Measurements from ENCODE around the gene MTREX.
A peak's percentile ranks its signal among the peaks of the same experiment; 100 is the strongest.
"Not testable (repeated sequence)": the region's sequence is repeated elsewhere in the genome, so short reads cannot be mapped to it uniquely, and the experiment has no call there.

The MTREX gene

DNA sequence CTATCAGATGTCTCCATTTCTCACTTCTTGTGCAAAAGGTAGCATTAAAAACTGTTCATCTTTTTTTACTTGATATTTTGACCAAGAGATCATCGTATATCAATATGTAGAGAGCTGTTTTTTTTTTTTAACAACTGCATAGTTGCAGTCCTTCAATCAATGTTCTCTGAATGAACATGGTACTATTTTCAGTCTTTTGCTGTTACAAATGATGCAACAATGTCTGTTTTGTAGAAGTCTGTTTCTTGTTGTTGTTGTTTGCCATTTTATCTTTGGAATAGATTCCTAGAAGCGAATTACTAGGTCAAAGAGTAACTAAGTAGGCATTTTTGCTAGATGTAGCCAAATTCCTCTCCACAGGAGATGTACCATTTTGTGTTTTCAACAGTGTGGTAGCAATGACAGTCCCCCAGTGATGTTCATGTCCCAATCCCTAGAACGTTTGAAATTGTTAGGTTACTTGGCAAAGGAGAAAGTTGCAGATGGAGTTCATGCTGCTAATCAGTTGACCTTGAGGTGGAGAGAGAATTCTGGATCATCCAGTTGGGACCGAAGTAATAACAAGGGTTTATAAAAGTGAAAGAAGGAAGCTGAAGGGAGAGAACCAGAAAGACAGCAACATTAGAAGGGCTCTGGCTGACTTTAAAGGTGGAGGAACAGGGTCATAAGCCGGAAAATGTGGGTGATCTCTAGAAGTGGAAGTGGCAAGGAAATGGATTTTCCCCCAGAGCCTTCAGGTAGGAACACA is 6.3 kb downstream of the MTREX start:
- no peaks in the 10 kb centered on the region for H3K27me3 Mint-ChIP-seq
- H3K36me3 Mint-ChIP-seq = peaks cover 20% of the 10 kb centered on the region
- H3K4me1 Mint-ChIP-seq = peaks cover 34% of the 10 kb centered on the region
- ATAC-seq (ENCODE audit: low read depth) (no peak), DNase-seq (ENCODE audit: low spot score in 2 of 2) (no peak)
- H3K9me3 Mint-ChIP-seq = no peaks in the 10 kb centered on the region
- H3K27ac Mint-ChIP-seq = no peak overlapping the region
- no peak overlapping the region for H3K4me3 Mint-ChIP-seq

DNA sequence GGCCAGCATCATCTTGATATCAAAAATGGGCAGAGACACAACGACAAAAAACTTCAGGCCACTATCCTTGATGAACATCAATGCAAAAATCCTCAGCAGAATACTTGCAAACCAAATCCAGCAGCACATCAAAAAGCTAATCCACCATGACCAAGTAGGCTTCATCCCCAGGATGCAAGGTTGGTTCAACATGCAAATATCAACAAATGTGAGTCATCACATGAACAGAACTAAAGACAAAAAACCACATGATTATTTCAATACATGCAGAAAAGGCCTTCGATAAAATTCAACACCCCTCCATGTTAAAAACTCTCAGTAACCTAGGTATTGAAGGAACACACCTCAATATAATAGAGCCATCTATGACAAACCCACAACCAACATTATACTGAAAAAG is 8.5 kb downstream of the MTREX start:
- H3K4me3 Mint-ChIP-seq = no peak overlapping the region
- no peak for ATAC-seq (ENCODE audit: low read depth)
- peak overlapping the region; percentile 2 for H3K27ac Mint-ChIP-seq
- H3K9me3 Mint-ChIP-seq = no peaks in the 10 kb centered on the region
- peaks cover 32% of the 10 kb centered on the region for H3K4me1 Mint-ChIP-seq
- H3K36me3 Mint-ChIP-seq = peaks cover 19% of the 10 kb centered on the region
- no peak for DNase-seq (ENCODE audit: low spot score in 2 of 2)
- no peaks in the 10 kb centered on the region for H3K27me3 Mint-ChIP-seq

DNA sequence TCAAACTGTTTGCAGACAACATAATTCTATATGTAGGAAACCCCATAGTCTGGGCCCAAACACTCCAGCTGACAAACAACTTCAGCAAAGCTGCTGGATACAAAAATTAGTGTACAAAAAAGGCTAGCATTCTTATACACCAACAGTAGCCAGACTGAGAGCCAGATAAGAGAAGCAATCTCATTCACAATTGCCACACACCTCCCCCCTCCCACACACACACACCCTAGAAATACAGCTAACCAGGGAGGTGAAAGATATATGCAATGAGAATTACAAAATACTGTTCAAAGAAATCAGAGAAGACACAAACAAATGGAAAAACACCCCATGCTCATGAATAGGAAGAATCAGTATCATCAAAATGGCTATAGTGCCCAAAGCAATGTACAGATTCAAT is 9.0 kb downstream of the MTREX start:
- no peak overlapping the region for H3K4me3 Mint-ChIP-seq
- peaks cover 17% of the 10 kb centered on the region for H3K36me3 Mint-ChIP-seq
- DNase-seq (ENCODE audit: low spot score in 2 of 2) (no peak), ATAC-seq (ENCODE audit: low read depth) (no peak)
- peak overlapping the region; percentile 2 for H3K27ac Mint-ChIP-seq
- peaks cover 29% of the 10 kb centered on the region for H3K4me1 Mint-ChIP-seq
- H3K9me3 Mint-ChIP-seq = no peaks in the 10 kb centered on the region
- no peaks in the 10 kb centered on the region for H3K27me3 Mint-ChIP-seq

DNA sequence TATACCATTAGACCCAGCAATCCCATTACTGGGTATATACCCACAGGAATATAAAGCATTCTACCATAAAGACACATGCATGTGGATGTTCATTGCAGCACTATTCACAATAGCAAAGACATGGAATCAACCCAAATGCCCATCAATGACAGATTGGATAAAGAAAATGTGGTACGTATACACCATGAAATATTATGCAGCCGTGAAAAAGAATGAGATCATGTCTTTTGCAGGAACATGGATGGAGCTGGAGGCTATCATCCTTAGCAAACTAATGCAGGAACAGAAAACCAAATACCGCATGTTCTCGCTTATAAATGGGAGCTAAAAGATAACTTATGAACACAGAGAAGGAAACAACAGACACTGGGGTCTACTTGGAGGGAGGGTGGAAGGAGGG is 10.4 kb downstream of the MTREX start:
- not testable (repeated sequence) for H3K27me3 Mint-ChIP-seq; H3K4me3 Mint-ChIP-seq; H3K9me3 Mint-ChIP-seq; ATAC-seq (ENCODE audit: low read depth); H3K27ac Mint-ChIP-seq; DNase-seq (ENCODE audit: low spot score in 2 of 2)
- Mint-ChIP-seq H3K4me1 (peaks cover 24% of the 10 kb centered on the region), H3K36me3 (peaks cover 18% of the 10 kb centered on the region)

DNA sequence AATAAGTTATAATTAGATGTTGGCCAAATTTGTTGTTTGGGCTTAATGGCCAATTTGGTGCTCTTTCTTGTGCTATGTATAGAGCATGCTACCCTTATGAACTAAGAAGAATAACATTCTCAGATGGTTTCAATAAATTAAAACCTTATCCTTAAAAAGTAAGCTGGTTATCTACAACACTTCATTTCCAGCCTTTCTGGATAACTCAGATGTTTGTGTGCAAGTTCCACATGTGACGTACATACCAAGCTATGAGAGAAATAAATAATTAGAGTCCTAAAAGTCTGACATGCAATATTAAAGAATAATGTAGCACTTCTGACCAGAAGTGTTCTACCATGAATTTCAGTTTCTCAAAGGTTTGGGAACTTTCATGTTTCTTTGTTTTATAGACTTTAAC is 11.7 kb downstream of the MTREX start:
- ATAC-seq (ENCODE audit: low read depth) (no peak), DNase-seq (ENCODE audit: low spot score in 2 of 2) (no peak)
- Mint-ChIP-seq H3K27ac (no peak overlapping the region), H3K36me3 (peaks cover 15% of the 10 kb centered on the region), H3K27me3 (no peaks in the 10 kb centered on the region), H3K9me3 (no peaks in the 10 kb centered on the region), H3K4me1 (peaks cover 16% of the 10 kb centered on the region), H3K4me3 (no peak overlapping the region)

DNA sequence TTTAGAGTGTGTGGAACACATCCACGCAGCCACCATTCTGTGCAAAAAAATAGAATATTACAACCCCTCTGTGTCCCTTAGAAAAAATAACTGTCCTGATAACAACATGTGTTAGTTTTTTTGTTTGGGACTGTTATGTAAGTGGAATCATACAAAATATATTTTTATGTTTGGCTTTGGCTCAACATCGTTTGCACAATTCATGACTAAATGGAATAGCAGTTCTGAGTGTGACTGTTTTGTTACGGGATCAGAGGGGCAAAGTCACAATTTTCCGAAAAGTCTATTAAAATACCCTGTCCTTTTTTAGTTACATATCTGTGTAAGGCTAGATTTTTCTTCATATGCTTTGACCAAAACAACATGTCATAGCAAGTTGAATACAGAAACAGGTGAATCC is 12.8 kb downstream of the MTREX start:
- Mint-ChIP-seq H3K4me3 (no peak overlapping the region), H3K36me3 (peaks cover 19% of the 10 kb centered on the region), H3K4me1 (peaks cover 14% of the 10 kb centered on the region), H3K27ac (no peak overlapping the region), H3K9me3 (no peaks in the 10 kb centered on the region), H3K27me3 (no peaks in the 10 kb centered on the region)
- ATAC-seq (ENCODE audit: low read depth) (no peak), DNase-seq (ENCODE audit: low spot score in 2 of 2) (no peak)

DNA sequence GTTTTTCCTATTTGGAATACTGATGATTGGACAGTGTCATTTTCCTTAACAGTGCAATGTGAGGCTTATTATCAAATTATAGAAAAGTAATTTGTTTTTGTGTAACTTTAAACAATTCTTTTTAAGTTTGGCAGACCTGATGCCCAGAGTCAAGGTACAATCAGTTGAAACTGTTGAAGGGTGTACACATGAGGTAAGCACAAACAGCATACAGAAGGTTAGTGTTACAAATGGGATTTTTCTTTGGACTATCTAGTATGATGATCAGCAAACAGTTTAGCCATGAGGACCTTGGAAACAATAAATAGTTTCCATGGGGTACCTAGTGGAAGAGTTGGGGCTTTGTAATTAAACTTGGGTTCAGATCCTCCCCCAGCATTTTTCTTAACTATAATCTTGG is 16.2 kb downstream of the MTREX start:
- Mint-ChIP-seq H3K27ac (no peak overlapping the region), H3K4me1 (peaks cover 3% of the 10 kb centered on the region), H3K9me3 (no peaks in the 10 kb centered on the region), H3K27me3 (no peaks in the 10 kb centered on the region), H3K36me3 (peaks cover 14% of the 10 kb centered on the region), H3K4me3 (no peak overlapping the region)
- DNase-seq (ENCODE audit: low spot score in 2 of 2) = no peak
- ATAC-seq (ENCODE audit: low read depth) = no peak

DNA sequence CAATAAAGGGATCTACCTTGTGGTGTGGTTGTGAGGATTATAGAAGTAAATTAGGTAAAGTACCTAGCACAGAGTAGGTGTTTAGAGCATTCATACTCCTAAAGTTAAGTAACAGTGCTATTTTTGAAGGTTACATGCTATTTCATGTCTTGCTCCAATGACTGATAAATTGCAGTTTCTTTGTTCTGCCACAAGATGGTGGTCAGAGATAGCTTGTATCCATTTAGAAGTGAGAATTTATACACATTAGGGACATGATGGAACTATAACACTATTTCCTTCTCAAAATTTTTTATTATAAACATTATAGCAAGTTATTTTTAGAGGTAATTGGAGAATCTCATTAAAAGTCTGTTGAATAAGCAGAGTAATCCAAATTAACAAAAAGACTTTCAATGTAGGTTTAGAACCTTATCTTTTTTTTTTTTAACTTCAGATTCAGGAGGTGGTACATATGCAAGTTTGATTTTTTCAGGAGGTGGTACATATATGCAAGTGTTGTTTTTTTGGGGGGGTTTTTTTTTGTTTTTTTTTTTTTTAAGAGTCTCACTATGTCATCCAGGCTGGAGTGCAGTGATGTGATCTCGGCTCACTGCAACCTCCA is 17.1 kb downstream of the MTREX start:
- no peaks in the 10 kb centered on the region for H3K9me3 Mint-ChIP-seq
- H3K27me3 Mint-ChIP-seq = no peaks in the 10 kb centered on the region
- peak; percentile 60 for ATAC-seq (ENCODE audit: low read depth)
- peaks cover 3% of the 10 kb centered on the region for H3K4me1 Mint-ChIP-seq
- peaks cover 14% of the 10 kb centered on the region for H3K36me3 Mint-ChIP-seq
- DNase-seq (ENCODE audit: low spot score in 2 of 2) = peak in 1 of 2 donors; percentile 12
- H3K27ac Mint-ChIP-seq = no peak overlapping the region
- no peak overlapping the region for H3K4me3 Mint-ChIP-seq

DNA sequence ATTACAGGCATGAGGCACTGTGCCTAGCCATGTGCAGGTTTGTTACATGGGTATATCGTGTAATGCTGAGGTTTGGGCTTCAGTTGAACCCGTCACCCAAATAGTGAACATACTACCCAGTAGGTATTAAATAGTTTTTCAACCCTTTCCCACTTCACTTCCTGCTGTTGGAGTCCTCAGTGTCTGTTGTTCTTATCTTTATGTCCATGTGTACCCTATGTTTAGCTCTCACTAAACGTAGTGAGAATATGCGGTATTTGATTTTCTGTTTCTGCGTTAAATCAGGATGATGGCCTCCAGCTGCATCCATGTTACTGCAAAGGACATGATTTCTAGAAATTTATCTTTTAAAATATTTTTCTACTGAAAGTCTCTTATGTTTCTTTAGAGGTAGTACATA is 17.8 kb downstream of the MTREX start:
- Mint-ChIP-seq H3K27ac (no peak overlapping the region), H3K36me3 (peaks cover 18% of the 10 kb centered on the region), H3K27me3 (no peaks in the 10 kb centered on the region), H3K4me1 (peaks cover 5% of the 10 kb centered on the region), H3K9me3 (no peaks in the 10 kb centered on the region), H3K4me3 (no peak overlapping the region)
- no peak for DNase-seq (ENCODE audit: low spot score in 2 of 2)
- no peak for ATAC-seq (ENCODE audit: low read depth)

DNA sequence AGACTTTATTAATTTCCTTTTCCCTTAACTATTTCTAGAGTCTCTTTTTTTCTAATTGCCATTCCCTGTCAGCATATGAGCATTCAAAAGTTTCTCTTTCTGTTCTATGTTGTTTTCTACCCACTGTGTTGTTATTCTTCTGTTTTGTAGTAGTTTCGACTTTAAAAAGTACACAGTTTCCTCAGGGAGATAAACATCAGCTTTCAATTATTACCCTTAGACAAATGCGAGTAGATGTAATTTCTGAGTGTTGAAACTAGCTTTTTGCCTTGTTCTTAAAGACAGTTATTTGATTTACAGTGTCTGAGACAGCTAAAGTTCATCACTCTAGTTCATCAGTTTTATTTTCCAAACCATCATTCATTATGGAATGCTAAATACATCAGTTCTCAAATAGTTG is 19.5 kb downstream of the MTREX start:
- ATAC-seq (ENCODE audit: low read depth) (no peak), DNase-seq (ENCODE audit: low spot score in 2 of 2) (no peak)
- H3K9me3 Mint-ChIP-seq = no peaks in the 10 kb centered on the region
- peaks cover 5% of the 10 kb centered on the region for H3K4me1 Mint-ChIP-seq
- H3K27me3 Mint-ChIP-seq = no peaks in the 10 kb centered on the region
- peaks cover 23% of the 10 kb centered on the region for H3K36me3 Mint-ChIP-seq
- no peak overlapping the region for H3K27ac Mint-ChIP-seq
- H3K4me3 Mint-ChIP-seq = no peak overlapping the region

DNA sequence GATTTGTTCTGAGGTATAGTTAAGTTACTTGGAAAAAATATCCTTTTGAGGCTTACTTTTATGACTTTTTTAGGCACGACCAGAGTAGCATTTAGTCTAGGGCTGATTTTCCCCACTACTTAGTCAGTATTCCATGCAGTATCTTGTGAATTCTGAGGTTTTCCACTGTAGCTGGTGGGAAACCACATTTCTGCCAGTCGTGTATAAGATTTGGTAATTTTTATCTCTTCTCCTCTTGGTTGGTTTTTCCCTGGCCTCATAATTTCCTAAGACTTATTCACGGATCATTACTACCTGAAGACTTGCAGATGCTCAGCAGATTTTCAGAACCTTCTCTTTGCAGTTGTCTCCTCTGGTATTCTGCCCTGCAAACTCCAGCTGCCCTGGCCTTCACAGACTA is 23.5 kb downstream of the MTREX start:
- Mint-ChIP-seq H3K4me1 (peaks cover 2% of the 10 kb centered on the region), H3K4me3 (no peak overlapping the region), H3K27ac (no peak overlapping the region), H3K9me3 (no peaks in the 10 kb centered on the region), H3K36me3 (peaks cover 34% of the 10 kb centered on the region), H3K27me3 (no peaks in the 10 kb centered on the region)
- DNase-seq (ENCODE audit: low spot score in 2 of 2) (no peak), ATAC-seq (ENCODE audit: low read depth) (no peak)

DNA sequence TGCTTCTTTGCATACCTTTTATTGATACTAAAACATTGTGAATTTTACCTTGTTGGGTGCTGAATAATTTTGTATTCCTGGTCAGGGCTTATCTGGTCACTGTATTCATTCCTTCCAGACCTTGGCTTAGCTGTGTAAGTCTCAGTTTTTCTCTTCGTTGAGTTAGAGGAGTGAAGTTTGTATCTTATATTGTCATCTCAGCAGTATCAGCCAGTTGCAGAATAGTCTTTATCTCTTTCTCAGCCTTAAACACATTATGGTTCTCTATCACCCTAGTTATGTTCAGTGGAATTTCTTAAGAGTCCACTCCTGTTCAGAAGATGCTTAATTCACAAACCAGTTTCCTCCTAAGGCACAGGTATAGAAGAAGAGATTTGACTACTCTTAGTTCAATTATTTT is 25.2 kb downstream of the MTREX start:
- no peak overlapping the region for H3K27ac Mint-ChIP-seq
- peaks cover 7% of the 10 kb centered on the region for H3K4me1 Mint-ChIP-seq
- H3K27me3 Mint-ChIP-seq = no peaks in the 10 kb centered on the region
- no peaks in the 10 kb centered on the region for H3K9me3 Mint-ChIP-seq
- no peak for DNase-seq (ENCODE audit: low spot score in 2 of 2)
- H3K4me3 Mint-ChIP-seq = no peak overlapping the region
- no peak for ATAC-seq (ENCODE audit: low read depth)
- H3K36me3 Mint-ChIP-seq = peaks cover 33% of the 10 kb centered on the region

DNA sequence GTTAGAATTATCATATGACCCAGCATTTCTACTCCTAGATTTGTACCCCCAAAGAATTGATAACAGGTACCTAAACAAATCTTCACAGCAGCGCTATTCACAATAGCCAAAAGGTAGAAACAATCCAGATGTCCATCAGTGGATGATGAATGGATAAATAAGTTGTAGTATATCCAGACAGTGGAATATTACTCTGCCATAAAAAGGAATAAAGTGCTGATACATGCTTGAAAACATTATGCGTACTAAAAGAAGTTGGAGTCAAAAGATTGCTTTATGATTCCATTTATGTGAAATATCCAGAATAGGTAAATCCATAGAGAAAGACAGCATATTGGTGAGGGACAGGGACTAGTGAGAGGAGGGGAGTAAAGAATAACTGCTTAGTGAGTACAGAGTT is 26.0 kb downstream of the MTREX start:
- peaks cover 12% of the 10 kb centered on the region for H3K4me1 Mint-ChIP-seq
- no peak for DNase-seq (ENCODE audit: low spot score in 2 of 2)
- H3K36me3 Mint-ChIP-seq = peaks cover 32% of the 10 kb centered on the region
- no peak for ATAC-seq (ENCODE audit: low read depth)
- H3K27me3 Mint-ChIP-seq = no peaks in the 10 kb centered on the region
- H3K27ac Mint-ChIP-seq = peak overlapping the region; percentile 4
- no peak overlapping the region for H3K4me3 Mint-ChIP-seq
- H3K9me3 Mint-ChIP-seq = no peaks in the 10 kb centered on the region

DNA sequence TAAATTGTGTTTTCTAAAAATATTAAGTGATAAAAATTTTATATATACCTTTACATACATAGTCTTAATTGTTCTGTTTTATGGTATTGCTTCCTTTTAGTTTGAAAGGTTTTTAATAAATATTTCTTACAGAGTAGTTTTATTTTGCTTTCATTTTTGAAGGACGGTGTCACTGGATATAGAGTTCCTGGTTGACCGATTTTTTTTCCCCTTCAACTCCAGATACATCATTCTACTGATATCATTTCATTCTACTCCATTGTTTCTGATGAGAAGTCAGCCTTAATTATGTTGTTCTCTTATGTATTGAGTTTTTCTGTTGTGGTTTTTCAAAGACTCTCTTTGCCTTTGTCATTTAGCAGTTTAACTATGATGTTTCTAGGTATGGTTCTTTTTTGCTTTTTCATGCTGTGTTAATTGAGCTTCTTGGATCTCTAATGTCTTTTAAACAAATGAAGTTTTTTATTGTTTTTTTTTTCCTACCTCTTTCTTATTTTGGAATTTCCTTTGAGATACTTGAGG is 30.4 kb downstream of the MTREX start:
- no peaks in the 10 kb centered on the region for H3K9me3 Mint-ChIP-seq
- ATAC-seq (ENCODE audit: low read depth) (no peak), DNase-seq (ENCODE audit: low spot score in 2 of 2) (no peak)
- peak overlapping the region; percentile 87 for H3K27ac Mint-ChIP-seq
- H3K4me1 Mint-ChIP-seq = peaks cover 14% of the 10 kb centered on the region
- peak overlapping the region; percentile 48 for H3K4me3 Mint-ChIP-seq
- H3K36me3 Mint-ChIP-seq = peaks cover 17% of the 10 kb centered on the region
- no peaks in the 10 kb centered on the region for H3K27me3 Mint-ChIP-seq

DNA sequence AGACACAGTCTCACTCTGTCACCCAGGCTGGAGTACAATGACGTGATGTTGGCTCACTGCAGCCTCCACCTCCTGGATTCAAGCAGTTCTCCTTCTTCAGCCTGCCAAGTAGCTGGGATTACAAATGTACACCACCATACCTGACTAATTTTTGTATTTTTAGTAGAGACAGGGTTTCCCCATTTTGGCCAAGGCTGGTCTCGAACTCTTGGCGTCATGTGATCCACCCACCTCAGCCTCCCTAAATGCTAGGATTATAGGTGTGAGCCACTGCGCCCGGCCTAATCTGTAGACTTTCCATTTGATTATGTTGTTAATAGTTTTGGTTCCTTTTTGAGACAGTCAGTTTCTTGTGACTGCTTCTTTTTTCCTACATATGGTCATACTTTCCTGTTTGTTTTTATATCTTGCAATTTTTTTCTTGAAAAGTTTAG is 31.0 kb downstream of the MTREX start:
- no peaks in the 10 kb centered on the region for H3K27me3 Mint-ChIP-seq
- peak; percentile 69 for ATAC-seq (ENCODE audit: low read depth)
- peak overlapping the region; percentile 87 for H3K27ac Mint-ChIP-seq
- H3K4me1 Mint-ChIP-seq = peaks cover 14% of the 10 kb centered on the region
- no peaks in the 10 kb centered on the region for H3K9me3 Mint-ChIP-seq
- H3K4me3 Mint-ChIP-seq = peak overlapping the region; percentile 46
- peak in 1 of 2 donors; percentile 4 for DNase-seq (ENCODE audit: low spot score in 2 of 2)
- peaks cover 16% of the 10 kb centered on the region for H3K36me3 Mint-ChIP-seq
